Heart left ventricle (tissue), 16 donors: ENCODE results near the gene SLC25A42. TPM values are rescaled to one million over a fixed set of nuclear protein-coding genes. Genes with fewer than 3 reads are reported as not detected.

Experiments used
- ATAC-seq, 4 donors: fragments of 200-7000 bp; cut with Tn5 transposase; one replicate each; pipeline ENCODE4 v1.9.1; 2020 to 2022; ENCODE audit warnings: moderate library complexity in 4 of 4, mild to moderate bottlenecking in 3 of 4, moderate number of reproducible peaks in 1 of 4
- DNase-seq, 5 donors: peaks; one replicate each; pipeline ENCODE4 v3.0.0-alpha.2; 2020
- H3K27ac ChIP-seq, 12 donors: fragments of 200-600 bp; sonication (generic) in 4 of 12; one replicate each; pipeline versions ENCODE4 v1.5.0 to v1.8.0; 2016 to 2022; ENCODE audit warnings: mild to moderate bottlenecking in 2 of 12
- H3K27me3 ChIP-seq, 9 donors: fragments of 200-600 bp; sonication (generic) in 2 of 9; one replicate each; pipeline versions ENCODE4 v1.5.1 to v1.8.0; 2016 to 2022; ENCODE audit warnings: mild to moderate bottlenecking in 3 of 9
- H3K36me3 ChIP-seq, 9 donors: fragments of 200-600 bp; sonication (generic) in 2 of 9; one replicate each; pipeline versions ENCODE4 v1.5.0 to v1.8.0; 2018 to 2022; ENCODE audit warnings: mild to moderate bottlenecking in 2 of 9
- H3K4me1 ChIP-seq, 12 donors: fragments of 200-600 bp; sonication (generic) in 4 of 12; one replicate each; pipeline versions ENCODE4 v1.5.0 to v1.8.0; 2016 to 2022; ENCODE audit warnings: mild to moderate bottlenecking in 3 of 12
- H3K4me3 ChIP-seq, 12 donors: fragments of 200-600 bp; sonication (generic) in 4 of 12; one replicate each; pipeline versions ENCODE4 v1.5.0 to v1.8.0; 2017 to 2022; ENCODE audit warnings: mild to moderate bottlenecking in 9 of 12, moderate library complexity in 4 of 12
- H3K9me3 ChIP-seq, 12 donors: fragments of 200-600 bp; sonication (generic) in 4 of 12; one replicate each; pipeline versions ENCODE4 v1.5.0 to v1.8.0; 2016 to 2022; ENCODE audit warnings: mild to moderate bottlenecking in 1 of 12
- POLR2A ChIP-seq, 2 donors: fragments of 450-650 bp; IDR thresholded peaks; one replicate each; pipeline ENCODE4 v1.6.1; 2017; ENCODE audit warnings: antibody characterized with exemption in 2 of 2, mild to moderate bottlenecking in 2 of 2, moderate library complexity in 2 of 2
- WGBS, 4 donors: extraction: QIAGEN DNeasy Blood & Tissue Kit in 2 of 4; methylation state at CpG; one replicate each; pipeline versions ENCODE4 v1.1.5 to v1.1.7; 2013 to 2018; 5-methylcytosine and 5-hydroxymethylcytosine counted together
- intact Hi-C, 10 donors: fragments of 100-400 bp; cut with DNase I; formaldehyde crosslinking; loops; one replicate each; pipeline versions ENCODE4 v1.11.1 to v1.14.2; 2022
- polyA plus RNA-seq, 2 donors: library from polyadenylated mRNA; stranded (reverse); fragments of 200-250 nt; gene quantifications; one replicate each; pipeline ENCODE4 v1.2.3, GENCODE V29; 2013
- total RNA-seq, 9 donors: library from RNA; depleted of rRNA in 2 of 9; stranded (reverse); fragments of >200 nt in 2 of 9; fragmentation: NEBNext Ultra II Directional in 3 of 9; extraction: Animal tissue kit (Norgen Biotek cat#: 25700) in 3 of 9; gene quantifications; one replicate each; pipeline versions ENCODE4 v1.1.0 to v1.2.4, GENCODE V29; 2016 to 2023
- TF ChIP-seq, protein P1 (sequence below), 12 donors: fragments of 200-600 bp; sonication (generic) in 4 of 12; IDR thresholded peaks; one replicate each; pipeline versions ENCODE4 v1.5.0 to v1.8.0; 2018 to 2022; ENCODE audit warnings: antibody characterized with exemption in 12 of 12, mild to moderate bottlenecking in 5 of 12
- donor health status: ischemic (EF 13 %, LVEDD 7.1; RV severe dilation, severe dysfunction).
- donor health status: healthy with polysubstance abuse.
- donor health status: DM: no; HTN: yes; CAD: no.
- donor health status: DM: no; HTN: no; CAD: no.
- donor health status: ischemic (EF 25% LVEDD 6.9; RV normal size, moderate dysfunction).
- donor health status: ischemic (EF 25% LVEDD 5.7; RV mildly dilated, moderate dysfunction).
- donor health status: healthy.
- donor health status: DM: yes; HTN: yes; CAD: no.
- donor health status: ischemic (EF 35%, LVEDD 5.7; RV mildly dilated, moderate dysfunction).
- donor health status: nonischemic (EF 11% LVEDD 7.7; RV severe dilation, severe dysfunction).
- donor health status: DM: yes; HTN: yes; CAD: no.
- donor health status: PGD.
- donor health status: ischemic (EF 29% LVEDD 5.4; RV normal size, mild dysfunction).
- donor health status: nonischemic (EF 23%, LVEDD 6.1; RV moderate dilation, normal function).

The SLC25A42 gene
- total and polyA plus RNA-seq, 11 donors, result 15.6 to 28.0 (median 17.9) TPM

GRCh38 chr19:19119325-19120237 lies 55.8 kb downstream of the SLC25A42 start:
- DNase-seq (no peak), ATAC-seq (no peak)
- TF ChIP-seq, protein P1, sequence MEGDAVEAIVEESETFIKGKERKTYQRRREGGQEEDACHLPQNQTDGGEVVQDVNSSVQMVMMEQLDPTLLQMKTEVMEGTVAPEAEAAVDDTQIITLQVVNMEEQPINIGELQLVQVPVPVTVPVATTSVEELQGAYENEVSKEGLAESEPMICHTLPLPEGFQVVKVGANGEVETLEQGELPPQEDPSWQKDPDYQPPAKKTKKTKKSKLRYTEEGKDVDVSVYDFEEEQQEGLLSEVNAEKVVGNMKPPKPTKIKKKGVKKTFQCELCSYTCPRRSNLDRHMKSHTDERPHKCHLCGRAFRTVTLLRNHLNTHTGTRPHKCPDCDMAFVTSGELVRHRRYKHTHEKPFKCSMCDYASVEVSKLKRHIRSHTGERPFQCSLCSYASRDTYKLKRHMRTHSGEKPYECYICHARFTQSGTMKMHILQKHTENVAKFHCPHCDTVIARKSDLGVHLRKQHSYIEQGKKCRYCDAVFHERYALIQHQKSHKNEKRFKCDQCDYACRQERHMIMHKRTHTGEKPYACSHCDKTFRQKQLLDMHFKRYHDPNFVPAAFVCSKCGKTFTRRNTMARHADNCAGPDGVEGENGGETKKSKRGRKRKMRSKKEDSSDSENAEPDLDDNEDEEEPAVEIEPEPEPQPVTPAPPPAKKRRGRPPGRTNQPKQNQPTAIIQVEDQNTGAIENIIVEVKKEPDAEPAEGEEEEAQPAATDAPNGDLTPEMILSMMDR (IDR thresholded peaks at IDR 0.05), result no peak
- TF ChIP-seq POLR2A (IDR thresholded peaks at IDR 0.05), result no peak
- peaks cover 0 to 38% (median 16%) of the 10 kb centered on the region in 9 donors for H3K36me3 ChIP-seq
- peak overlapping the region in 1 of 12 donors; percentile 31 for H3K27ac ChIP-seq
- no peaks in the 10 kb centered on the region for H3K4me1 ChIP-seq
- intact Hi-C loops, result no loop called here
- peaks cover 0 to 14% (median 5%) of the 10 kb centered on the region in 12 donors for H3K9me3 ChIP-seq
- no peaks in the 10 kb centered on the region for H3K27me3 ChIP-seq
- 90 to 94% (median 94%) methylated on average over 33 to 39 of the region's 39 CpGs for WGBS, 4 donors
- H3K4me3 ChIP-seq, result no peak overlapping the region

DNA sequence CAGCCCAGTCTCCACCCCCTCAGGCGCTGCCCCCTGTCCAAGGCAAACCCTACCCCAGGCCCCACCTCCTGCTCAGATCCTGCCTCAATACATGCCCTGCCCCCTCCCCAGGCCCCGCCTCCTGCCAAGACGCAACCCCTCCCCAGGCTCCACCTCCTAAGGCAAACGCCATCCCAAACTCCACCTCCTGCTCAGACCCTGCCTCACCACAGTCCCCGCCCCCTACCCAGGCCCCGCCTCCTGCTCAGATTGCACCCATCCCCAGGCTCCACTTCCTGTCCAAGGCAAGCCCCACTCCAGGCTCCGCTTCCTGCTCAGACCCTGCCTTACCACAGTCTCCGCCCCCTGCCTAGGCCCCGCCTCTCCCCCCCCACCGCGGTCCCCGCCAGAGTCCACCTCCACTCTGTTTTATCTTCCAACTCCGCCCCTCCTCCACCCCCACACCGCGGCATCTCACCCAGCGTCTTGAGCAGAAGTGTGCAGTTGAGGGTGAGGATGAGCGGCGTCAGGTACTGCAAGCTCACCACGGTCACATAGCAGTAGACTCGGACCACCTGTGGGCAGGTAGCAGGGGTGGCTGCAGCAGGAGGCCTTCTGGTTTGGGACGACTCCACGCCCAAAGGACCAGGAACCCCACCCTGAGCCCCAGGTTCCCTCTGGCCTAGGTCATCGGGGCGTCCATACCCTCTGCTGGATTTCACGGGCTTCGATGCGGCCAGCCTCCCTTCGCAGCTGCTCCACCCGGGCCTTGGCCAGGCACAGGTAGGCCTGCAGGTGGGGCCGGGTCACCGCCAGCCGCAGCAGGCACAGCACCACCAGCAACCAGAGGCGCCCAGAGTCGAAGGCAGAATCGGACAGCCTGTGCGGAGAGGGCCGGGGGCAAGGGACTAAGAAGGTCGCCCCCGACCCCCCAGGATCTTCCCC lies 56.8 kb downstream of the SLC25A42 start:
- intact Hi-C loops, result no loop called here
- peak overlapping the region in 1 of 12 donors; percentile 64 for H3K27ac ChIP-seq

GRCh38 chr19:19121371-19121770 lies 57.6 kb downstream of the SLC25A42 start:
- Histone ChIP-seq H3K27me3 (no peaks in the 10 kb centered on the region), H3K4me3 (no peak overlapping the region), H3K4me1 (no peaks in the 10 kb centered on the region), H3K36me3 (peaks cover 0 to 38% (median 16%) of the 10 kb centered on the region in 9 donors), H3K27ac (no peak overlapping the region), H3K9me3 (peaks cover 0 to 14% (median 5%) of the 10 kb centered on the region in 12 donors)
- intact Hi-C loops, result no loop called here
- no peak for TF ChIP-seq POLR2A (IDR thresholded peaks at IDR 0.05)
- TF ChIP-seq, protein P1 (IDR thresholded peaks at IDR 0.05), result no peak
- ATAC-seq, result peak in 1 of 4 donors; percentile 11
- DNase-seq, result no peak
- WGBS, 4 donors, result 79 to 93% (median 90%) methylated on average over 8 to 10 of the region's 10 CpGs

More for the DNA sequence above, 56.8 kb downstream of the SLC25A42 start:
- ATAC-seq (peak; percentile 42 to 67 (median 44)), DNase-seq (peak in 2 of 5 donors; percentile 43 to 55)
- peaks cover 0 to 38% (median 16%) of the 10 kb centered on the region in 9 donors for H3K36me3 ChIP-seq
- WGBS, 4 donors, result 61 to 74% (median 66%) methylated on average over 26 to 39 of the region's 39 CpGs
- no peak overlapping the region for H3K4me3 ChIP-seq
- no peaks in the 10 kb centered on the region for H3K27me3 ChIP-seq
- TF ChIP-seq POLR2A (IDR thresholded peaks at IDR 0.05), result no peak
- TF ChIP-seq, protein P1 (IDR thresholded peaks at IDR 0.05), result no peak
- H3K4me1 ChIP-seq, result no peaks in the 10 kb centered on the region
- H3K9me3 ChIP-seq, result peaks cover 0 to 14% (median 5%) of the 10 kb centered on the region in 12 donors
